ENCODE data around the gene CELF2. TPM values are rescaled to one million over a fixed set of nuclear protein-coding genes. Genes with fewer than 3 reads are reported as not detected.

The CELF2 gene
- total RNA-seq, 4 donors from 2014 or later = 27.0 to 44.1 (median 31.3) TPM

DNA sequence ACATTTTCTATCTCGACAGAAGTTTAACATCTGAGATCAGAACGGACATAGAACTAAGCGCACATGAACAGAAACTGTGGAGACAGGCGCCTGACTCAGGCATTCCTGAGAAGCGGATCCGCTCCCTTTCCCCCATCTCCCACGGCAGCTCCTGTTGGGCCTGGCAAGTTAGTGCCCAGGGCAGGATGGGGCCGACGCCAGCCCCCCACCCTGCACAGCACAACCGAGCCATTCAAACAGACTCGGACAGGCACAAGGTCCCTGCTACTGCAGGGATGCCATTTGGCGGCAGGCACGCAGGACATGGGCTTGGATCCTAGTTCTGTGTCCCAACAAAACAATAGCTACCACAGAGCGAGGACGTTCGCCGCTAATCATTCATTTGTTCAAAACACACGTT, 322.0 kb downstream of the CELF2 start:
- WGBS, 2 donors (ENCODE audit: low coverage in 1 of 2) = 86% methylated on average over 18 of the region's 18 CpGs; no CpG with 5 or more reads in 1 of the 2 donors
- Histone ChIP-seq H3K4me1 (no peaks in the 10 kb centered on the region), H3K36me3 (no peaks in the 10 kb centered on the region), H3K27ac (no peak overlapping the region), H3K9me3 (no peaks in the 10 kb centered on the region), H3K4me3 (no peak overlapping the region), H3K27me3 (no peaks in the 10 kb centered on the region)
- intact Hi-C loops (cut with DNase I; ENCODE audit: low total_unique reads) (no loop called here), in situ Hi-C loops (cut with MboI; ENCODE audit: low pct_ligation_motif_present in 1 of 4, low pct_unique_long_range_greater_than_20kb in 1 of 4, low sequenced_read_pairs in 3 of 4) (no loop called here)
- TF ChIP-seq EP300 (IDR thresholded peaks at IDR 0.05; ENCODE audit: low read depth) = no peak
- TF ChIP-seq, protein P1, sequence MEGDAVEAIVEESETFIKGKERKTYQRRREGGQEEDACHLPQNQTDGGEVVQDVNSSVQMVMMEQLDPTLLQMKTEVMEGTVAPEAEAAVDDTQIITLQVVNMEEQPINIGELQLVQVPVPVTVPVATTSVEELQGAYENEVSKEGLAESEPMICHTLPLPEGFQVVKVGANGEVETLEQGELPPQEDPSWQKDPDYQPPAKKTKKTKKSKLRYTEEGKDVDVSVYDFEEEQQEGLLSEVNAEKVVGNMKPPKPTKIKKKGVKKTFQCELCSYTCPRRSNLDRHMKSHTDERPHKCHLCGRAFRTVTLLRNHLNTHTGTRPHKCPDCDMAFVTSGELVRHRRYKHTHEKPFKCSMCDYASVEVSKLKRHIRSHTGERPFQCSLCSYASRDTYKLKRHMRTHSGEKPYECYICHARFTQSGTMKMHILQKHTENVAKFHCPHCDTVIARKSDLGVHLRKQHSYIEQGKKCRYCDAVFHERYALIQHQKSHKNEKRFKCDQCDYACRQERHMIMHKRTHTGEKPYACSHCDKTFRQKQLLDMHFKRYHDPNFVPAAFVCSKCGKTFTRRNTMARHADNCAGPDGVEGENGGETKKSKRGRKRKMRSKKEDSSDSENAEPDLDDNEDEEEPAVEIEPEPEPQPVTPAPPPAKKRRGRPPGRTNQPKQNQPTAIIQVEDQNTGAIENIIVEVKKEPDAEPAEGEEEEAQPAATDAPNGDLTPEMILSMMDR (IDR thresholded peaks at IDR 0.05) = no peak
- TF ChIP-seq POLR2AphosphoS5 (IDR thresholded peaks at IDR 0.05) = no peak
- TF ChIP-seq POLR2A (IDR thresholded peaks at IDR 0.05) = no peak
- no peak for DNase-seq

DNA sequence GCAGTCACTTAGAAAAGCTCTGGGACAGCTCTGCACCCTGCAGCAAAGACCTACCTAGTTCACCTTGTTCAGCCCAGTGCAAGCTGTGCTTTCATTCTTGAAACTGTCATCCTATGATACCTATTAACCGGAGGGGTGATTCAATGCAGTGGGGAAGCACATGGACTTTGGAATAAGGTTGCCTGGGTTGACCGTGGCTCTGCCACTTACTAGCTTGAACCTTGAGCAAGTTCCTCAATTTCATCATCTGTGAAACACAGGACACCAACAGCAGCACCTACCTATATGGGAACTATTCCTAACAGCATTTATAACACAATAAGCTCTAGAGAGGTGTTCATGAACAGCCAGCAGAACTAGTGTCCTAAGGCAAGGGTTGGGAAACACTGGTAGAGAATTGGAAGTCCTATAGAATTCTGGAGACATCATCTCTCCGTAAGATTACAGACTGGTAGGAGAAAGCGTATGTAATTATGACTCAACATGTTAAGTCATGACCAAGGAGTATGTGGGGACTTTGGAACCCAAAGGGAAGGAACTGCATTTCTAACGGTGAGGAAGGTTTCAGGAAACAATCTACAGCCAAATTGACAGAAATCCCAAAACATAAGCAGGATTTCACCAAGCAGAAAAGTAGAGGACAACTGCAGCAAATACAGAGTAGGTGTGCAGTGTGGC, 323.8 kb downstream of the CELF2 start:
- in situ Hi-C loops (cut with MboI; ENCODE audit: low pct_ligation_motif_present in 1 of 4, low pct_unique_long_range_greater_than_20kb in 1 of 4, low sequenced_read_pairs in 3 of 4) (no loop called here), intact Hi-C loops (cut with DNase I; ENCODE audit: low total_unique reads) (no loop called here)
- DNase-seq = no peak
- Histone ChIP-seq H3K27me3 (no peaks in the 10 kb centered on the region), H3K9me3 (no peaks in the 10 kb centered on the region), H3K4me1 (peaks cover 0 to 9% (median 2%) of the 10 kb centered on the region in 4 donors), H3K27ac (no peak overlapping the region), H3K4me3 (no peak overlapping the region), H3K36me3 (no peaks in the 10 kb centered on the region)
- no peak for TF ChIP-seq POLR2A (IDR thresholded peaks at IDR 0.05)
- TF ChIP-seq POLR2AphosphoS5 (IDR thresholded peaks at IDR 0.05) = no peak
- no peak for TF ChIP-seq EP300 (IDR thresholded peaks at IDR 0.05; ENCODE audit: low read depth)
- TF ChIP-seq, protein P1 (IDR thresholded peaks at IDR 0.05) = no peak
- 52 to 71% methylated on average over 3 to 5 of the region's 5 CpGs for WGBS, 2 donors (ENCODE audit: low coverage in 1 of 2)

DNA sequence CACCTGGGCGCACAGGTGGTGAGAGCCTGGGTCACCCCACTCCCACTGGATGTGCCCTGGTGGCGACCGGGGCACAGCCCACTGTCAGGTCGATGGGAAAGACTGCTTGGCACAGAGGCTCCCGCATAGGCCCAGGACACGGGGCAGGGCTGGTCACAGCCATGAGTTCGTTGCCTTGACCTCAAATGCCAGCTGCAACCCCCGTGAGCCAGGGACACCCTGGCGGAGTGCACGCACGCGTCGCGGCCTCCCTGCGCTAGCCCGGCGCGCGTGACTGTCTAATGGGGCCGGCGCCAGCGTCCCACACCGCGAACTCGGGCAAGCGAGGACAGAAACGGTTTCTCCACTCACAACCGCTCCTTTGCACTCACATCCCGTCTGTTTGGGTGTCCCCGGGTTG, 326.4 kb downstream of the CELF2 start:
- H3K4me3 ChIP-seq = no peak overlapping the region
- in situ Hi-C loops (cut with MboI; ENCODE audit: low pct_ligation_motif_present in 1 of 4, low pct_unique_long_range_greater_than_20kb in 1 of 4, low sequenced_read_pairs in 3 of 4) = no loop called here
- no peaks in the 10 kb centered on the region for H3K27me3 ChIP-seq
- no peaks in the 10 kb centered on the region for H3K36me3 ChIP-seq
- WGBS, 2 donors (ENCODE audit: low coverage in 1 of 2) = 97 to 100% methylated on average over 3 to 29 of the region's 30 CpGs
- no peak overlapping the region for H3K27ac ChIP-seq
- H3K9me3 ChIP-seq = no peaks in the 10 kb centered on the region
- H3K4me1 ChIP-seq = peaks cover 0 to 9% (median 2%) of the 10 kb centered on the region in 4 donors
- intact Hi-C loops (cut with DNase I; ENCODE audit: low total_unique reads) = no loop called here
- TF ChIP-seq EP300 (IDR thresholded peaks at IDR 0.05; ENCODE audit: low read depth) (no peak), POLR2A (IDR thresholded peaks at IDR 0.05) (no peak), POLR2AphosphoS5 (IDR thresholded peaks at IDR 0.05) (no peak)
- TF ChIP-seq, protein P1 (IDR thresholded peaks at IDR 0.05) = no peak
- DNase-seq = no peak

DNA sequence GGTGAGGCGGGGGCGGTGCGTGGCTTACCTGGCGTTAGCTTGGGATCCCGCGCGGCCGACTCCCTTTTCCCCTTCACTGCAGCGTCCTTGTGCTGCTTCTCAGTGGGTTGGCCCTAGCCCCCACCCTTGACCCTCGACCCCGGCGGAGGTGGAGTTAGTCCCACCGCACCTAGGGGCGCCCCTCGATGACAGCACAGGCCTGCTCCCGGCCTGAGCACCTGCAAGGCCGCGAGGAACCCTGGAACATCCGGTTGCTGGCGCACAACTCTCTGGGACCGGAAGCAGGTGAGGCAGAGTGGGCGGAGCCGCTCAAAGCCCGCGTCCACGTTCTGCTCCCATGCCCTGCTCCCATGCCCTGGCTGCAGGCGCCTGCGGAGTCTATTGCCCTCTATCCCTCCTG, 326.9 kb downstream of the CELF2 start:
- no peaks in the 10 kb centered on the region for H3K27me3 ChIP-seq
- in situ Hi-C loops (cut with MboI; ENCODE audit: low pct_ligation_motif_present in 1 of 4, low pct_unique_long_range_greater_than_20kb in 1 of 4, low sequenced_read_pairs in 3 of 4) = no loop called here
- no peak for DNase-seq
- no peak for TF ChIP-seq POLR2A (IDR thresholded peaks at IDR 0.05)
- TF ChIP-seq EP300 (IDR thresholded peaks at IDR 0.05; ENCODE audit: low read depth) = no peak
- TF ChIP-seq POLR2AphosphoS5 (IDR thresholded peaks at IDR 0.05) = no peak
- TF ChIP-seq, protein P1 (IDR thresholded peaks at IDR 0.05) = no peak
- H3K4me1 ChIP-seq = peaks cover 0 to 9% (median 2%) of the 10 kb centered on the region in 4 donors
- H3K36me3 ChIP-seq = no peaks in the 10 kb centered on the region
- WGBS, 2 donors (ENCODE audit: low coverage in 1 of 2) = 96% methylated on average over 28 of the region's 28 CpGs; no CpG with 5 or more reads in 1 of the 2 donors
- intact Hi-C loops (cut with DNase I; ENCODE audit: low total_unique reads) = no loop called here
- no peak overlapping the region for H3K27ac ChIP-seq
- H3K9me3 ChIP-seq = no peaks in the 10 kb centered on the region
- no peak overlapping the region for H3K4me3 ChIP-seq
